Measurements from ENCODE around the gene THBS4.

THBS4 gene

GRCh38 chr5:80048084-80048780 lies 13.1 kb downstream of the THBS4 start:
- DNase-seq = no peak

- DNase-seq = no peak
Measured at GRCh38 chr5:80052464-80052863, 17.3 kb downstream of the THBS4 start.

GRCh38 chr5:80054682-80055081 lies 19.5 kb downstream of the THBS4 start:
- DNase-seq = peak; percentile 70

GRCh38 chr5:80055491-80056170 lies 20.5 kb downstream of the THBS4 start:
- DNase-seq = no peak

GRCh38 chr5:80057099-80057498 lies 22.0 kb downstream of the THBS4 start:
- peak; percentile 68 for DNase-seq

- no peak for DNase-seq
Measured at GRCh38 chr5:80057921-80058320, 22.8 kb downstream of the THBS4 start.

- no peak for DNase-seq
Measured at GRCh38 chr5:80059354-80059980, 24.3 kb downstream of the THBS4 start.

- DNase-seq = no peak
Measured at GRCh38 chr5:80060966-80061365, 25.8 kb downstream of the THBS4 start.

GRCh38 chr5:80061547-80061946 lies 26.4 kb downstream of the THBS4 start:
- no peak for DNase-seq

- DNase-seq = no peak
Measured at GRCh38 chr5:80064124-80064523, 29.0 kb downstream of the THBS4 start.

- no peak for DNase-seq
Measured at GRCh38 chr5:80067016-80067415, 31.9 kb downstream of the THBS4 start.

- DNase-seq = no peak
Measured at GRCh38 chr5:80067531-80068245, 32.5 kb downstream of the THBS4 start.

GRCh38 chr5:80068246-80068636 lies 33.1 kb downstream of the THBS4 start:
- DNase-seq = no peak

GRCh38 chr5:80068775-80069174 lies 33.6 kb downstream of the THBS4 start:
- DNase-seq = no peak

GRCh38 chr5:80069251-80069800 lies 34.2 kb downstream of the THBS4 start:
- DNase-seq = no peak

GRCh38 chr5:80069918-80070318 lies 34.8 kb downstream of the THBS4 start:
- DNase-seq = no peak

- no peak for DNase-seq
Measured at GRCh38 chr5:80070338-80071056, 35.3 kb downstream of the THBS4 start.

GRCh38 chr5:80071510-80072021 lies 36.4 kb downstream of the THBS4 start:
- DNase-seq = no peak

- no peak for DNase-seq
Measured at GRCh38 chr5:80072103-80073073, 37.2 kb downstream of the THBS4 start.

- no peak for DNase-seq
Measured at GRCh38 chr5:80076131-80077050, 41.2 kb downstream of the THBS4 start.

Data from activated CD4-positive, alpha-beta T cell treated with anti-CD3 and anti-CD28 coated beads, Interleukin-10, Interleukin-2, amounts not matched to agents 100 ng/mL and 50 ng/mL, durations not matched to agents 16 hours and 8 hours (primary cell).